HG03280 (cell line): ENCODE results near the gene DALRD3.

Experiments used
- ATAC-seq: cut with Tn5 transposase; IDR thresholded peaks from one replicate; pipeline ENCODE4 v1.9.1; 2021; ENCODE audit warnings: mild to moderate bottlenecking, moderate library complexity; ENCODE audit not compliant: unreplicated experiment

The DALRD3 gene

GRCh38 chr3:49006408-49007067, 11.8 kb downstream of the DALRD3 start:
- ATAC-seq = no peak

- no peak for ATAC-seq
Measured at GRCh38 chr3:49005998-49006397, 12.4 kb downstream of the DALRD3 start.

- no peak for ATAC-seq
Measured at GRCh38 chr3:49005303-49005680, 13.1 kb downstream of the DALRD3 start.

GRCh38 chr3:49004352-49005302, 13.8 kb downstream of the DALRD3 start:
- no peak for ATAC-seq

GRCh38 chr3:49001155-49001554, 17.2 kb downstream of the DALRD3 start:
- ATAC-seq = no peak

- ATAC-seq = no peak
Measured at GRCh38 chr3:48999085-48999858, 19.1 kb downstream of the DALRD3 start.

- ATAC-seq = no peak
Measured at GRCh38 chr3:48997714-48998637, 20.4 kb downstream of the DALRD3 start.

GRCh38 chr3:48997102-48997635, 21.2 kb downstream of the DALRD3 start:
- ATAC-seq = no peak

GRCh38 chr3:48996640-48997039, 21.7 kb downstream of the DALRD3 start:
- no peak for ATAC-seq

- ATAC-seq = no peak
Measured at GRCh38 chr3:48993834-48994233, 24.5 kb downstream of the DALRD3 start.

GRCh38 chr3:48991851-48992545, 26.4 kb downstream of the DALRD3 start:
- ATAC-seq = no peak

GRCh38 chr3:48990636-48991469, 27.5 kb downstream of the DALRD3 start:
- peak; percentile 18 for ATAC-seq

- peak; percentile 68 for ATAC-seq
Measured at GRCh38 chr3:48989796-48990635, 28.4 kb downstream of the DALRD3 start, which contains the start of gene P4HTM. Gene P4HTM, plus strand, starts transcription at chr3:48990241. Its CDS starts 16 bp downstream, at chr3:48990257.

GRCh38 chr3:48989126-48989795, 29.1 kb downstream of the DALRD3 start:
- ATAC-seq = no peak

- ATAC-seq = no peak
Measured at GRCh38 chr3:48985831-48986376, 32.5 kb downstream of the DALRD3 start.

- no peak for ATAC-seq
Measured at GRCh38 chr3:48984663-48985062, 33.7 kb downstream of the DALRD3 start.

GRCh38 chr3:48983096-48983495, 35.3 kb downstream of the DALRD3 start:
- no peak for ATAC-seq
